IPS-11a (cell line): ENCODE data around the gene DND1.
"Not testable (repeated sequence)": the region's sequence is repeated elsewhere in the genome, so short reads cannot be mapped to it uniquely, and the experiment has no call there.

Source experiments
- H3K4me3 ChIP-seq: one replicate; pipeline ENCODE4 v1.5.1; 2013; ENCODE audit warnings: low read depth, low read length, control low read depth

The DND1 gene

GRCh38 chr5:140672455-140673186 lies 755 bp downstream of the DND1 start:
- peak overlapping the region; percentile 14 for H3K4me3 ChIP-seq

- no peak overlapping the region for H3K4me3 ChIP-seq
Observed at GRCh38 chr5:140671472-140672125, 1.8 kb downstream of the DND1 start.

DNA sequence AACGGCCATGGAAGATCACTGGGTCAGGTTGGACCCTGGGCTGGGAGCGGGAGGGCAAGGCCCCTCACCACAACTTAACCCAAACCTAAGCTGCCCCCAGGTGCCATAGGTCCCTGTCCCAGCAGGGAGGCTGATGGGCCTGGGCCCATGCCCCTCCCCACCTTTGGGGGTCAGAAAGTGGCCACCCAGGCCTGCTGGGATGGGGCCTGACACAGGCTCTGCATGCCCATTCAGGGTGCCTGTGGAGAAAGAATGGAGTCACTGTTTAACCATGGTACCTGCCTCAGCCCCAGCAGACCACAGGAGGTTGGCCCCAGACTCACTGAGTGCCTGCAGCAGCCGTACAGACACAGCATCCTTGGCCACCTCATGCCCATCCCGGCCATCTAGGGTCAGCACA lies 2.3 kb downstream of the DND1 start:
- H3K4me3 ChIP-seq = not testable (repeated sequence)

- peak within 1 kb of the TSS; percentile 92 for H3K4me3 ChIP-seq
Observed at GRCh38 chr5:140664359-140665119, 8.8 kb downstream of the DND1 start, which contains the start of gene WDR55. Gene WDR55 (plus strand): TSS chr5:140664904. CDS start chr5:140664913, 9 bp downstream.

GRCh38 chr5:140664030-140664358 lies 9.4 kb downstream of the DND1 start:
- peak overlapping the region; percentile 92 for H3K4me3 ChIP-seq

DNA sequence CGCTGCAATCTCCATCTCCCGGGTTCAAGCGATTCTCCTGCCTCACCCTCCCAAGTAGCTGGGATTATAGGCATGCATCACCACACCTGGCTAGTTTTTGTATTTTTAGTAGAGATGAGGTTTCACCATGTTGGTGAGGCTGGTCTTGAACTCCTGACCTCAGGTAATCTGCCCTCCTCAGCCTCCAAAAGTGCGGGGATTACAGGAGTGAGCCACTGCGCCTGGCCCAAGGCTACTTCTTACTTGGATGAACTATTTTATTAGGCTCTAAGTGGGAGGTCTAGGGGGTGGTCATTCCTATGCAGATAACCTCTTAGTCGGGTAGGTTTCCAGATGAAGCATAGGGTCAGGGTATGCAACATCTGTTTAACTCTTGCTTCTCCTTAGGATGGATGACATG lies 13.0 kb downstream of the DND1 start:
- not testable (repeated sequence) for H3K4me3 ChIP-seq

DNA sequence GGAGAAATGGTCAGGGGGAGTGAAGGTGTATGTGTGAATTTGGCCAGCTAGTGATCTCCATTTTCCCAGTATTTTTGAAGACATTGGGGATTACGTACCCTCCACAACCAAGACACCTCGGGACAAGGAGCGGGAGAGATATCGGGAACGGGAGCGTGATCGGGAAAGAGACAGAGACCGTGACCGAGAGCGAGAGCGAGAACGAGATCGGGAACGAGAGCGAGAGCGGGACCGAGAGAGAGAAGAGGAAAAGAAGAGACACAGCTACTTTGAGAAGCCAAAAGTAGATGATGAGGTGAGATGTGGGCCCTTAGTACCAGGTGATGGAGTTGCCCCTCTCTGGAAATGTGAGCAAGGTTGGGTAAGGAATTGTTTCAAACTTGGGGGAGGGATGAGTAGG lies 14.5 kb downstream of the DND1 start:
- no peak overlapping the region for H3K4me3 ChIP-seq

- peak overlapping the region; percentile 74 for H3K4me3 ChIP-seq
Observed at GRCh38 chr5:140647042-140647419, 26.3 kb downstream of the DND1 start.

GRCh38 chr5:140642718-140643117 lies 30.7 kb downstream of the DND1 start:
- no peak overlapping the region for H3K4me3 ChIP-seq

GRCh38 chr5:140641716-140642115 lies 31.7 kb downstream of the DND1 start:
- H3K4me3 ChIP-seq = no peak overlapping the region

GRCh38 chr5:140639148-140639981 lies 34.0 kb downstream of the DND1 start, which contains the start of gene TMCO6:
Gene TMCO6 (plus strand): TSS chr5:140639451. CDS start chr5:140639528, 77 bp downstream.
- H3K4me3 ChIP-seq = peak within 1 kb of the TSS; percentile 81

GRCh38 chr5:140638898-140639147 lies 34.6 kb downstream of the DND1 start:
- H3K4me3 ChIP-seq = not testable (repeated sequence)

DNA sequence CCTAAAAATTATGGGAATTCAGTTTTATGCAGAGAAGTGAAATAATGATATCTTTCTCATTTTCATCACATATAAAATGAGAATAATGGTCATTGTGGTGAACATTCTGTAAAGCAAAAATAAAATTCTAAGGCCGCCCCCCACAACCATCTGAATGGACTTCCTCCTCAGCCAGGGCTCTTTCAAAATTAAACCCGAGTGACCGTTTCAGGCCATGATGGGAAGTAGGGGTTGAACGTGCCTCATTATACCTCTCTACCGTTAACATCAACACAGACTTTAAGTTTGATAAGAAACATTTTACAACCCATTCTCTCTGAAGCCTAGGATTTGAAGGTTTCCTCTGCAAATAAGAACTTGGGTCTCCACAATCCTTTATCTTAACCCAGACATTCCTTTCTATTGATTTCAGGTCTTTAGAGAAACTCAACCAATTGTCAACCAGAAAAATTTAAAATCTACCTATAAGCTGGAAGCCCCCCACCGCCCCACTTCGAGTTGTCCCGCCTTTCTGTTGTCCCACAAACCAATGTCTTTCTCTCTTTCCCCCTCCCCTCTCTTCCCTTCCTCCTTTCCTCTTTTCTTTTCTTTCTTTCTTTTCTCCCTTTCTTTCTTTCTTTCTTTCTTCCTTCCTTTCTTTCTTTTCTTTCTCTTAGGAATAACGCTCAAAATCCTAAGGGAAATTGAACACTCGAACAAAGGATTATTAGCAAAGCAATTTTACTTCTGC lies 35.8 kb downstream of the DND1 start:
- H3K4me3 ChIP-seq = no peak overlapping the region

DNA sequence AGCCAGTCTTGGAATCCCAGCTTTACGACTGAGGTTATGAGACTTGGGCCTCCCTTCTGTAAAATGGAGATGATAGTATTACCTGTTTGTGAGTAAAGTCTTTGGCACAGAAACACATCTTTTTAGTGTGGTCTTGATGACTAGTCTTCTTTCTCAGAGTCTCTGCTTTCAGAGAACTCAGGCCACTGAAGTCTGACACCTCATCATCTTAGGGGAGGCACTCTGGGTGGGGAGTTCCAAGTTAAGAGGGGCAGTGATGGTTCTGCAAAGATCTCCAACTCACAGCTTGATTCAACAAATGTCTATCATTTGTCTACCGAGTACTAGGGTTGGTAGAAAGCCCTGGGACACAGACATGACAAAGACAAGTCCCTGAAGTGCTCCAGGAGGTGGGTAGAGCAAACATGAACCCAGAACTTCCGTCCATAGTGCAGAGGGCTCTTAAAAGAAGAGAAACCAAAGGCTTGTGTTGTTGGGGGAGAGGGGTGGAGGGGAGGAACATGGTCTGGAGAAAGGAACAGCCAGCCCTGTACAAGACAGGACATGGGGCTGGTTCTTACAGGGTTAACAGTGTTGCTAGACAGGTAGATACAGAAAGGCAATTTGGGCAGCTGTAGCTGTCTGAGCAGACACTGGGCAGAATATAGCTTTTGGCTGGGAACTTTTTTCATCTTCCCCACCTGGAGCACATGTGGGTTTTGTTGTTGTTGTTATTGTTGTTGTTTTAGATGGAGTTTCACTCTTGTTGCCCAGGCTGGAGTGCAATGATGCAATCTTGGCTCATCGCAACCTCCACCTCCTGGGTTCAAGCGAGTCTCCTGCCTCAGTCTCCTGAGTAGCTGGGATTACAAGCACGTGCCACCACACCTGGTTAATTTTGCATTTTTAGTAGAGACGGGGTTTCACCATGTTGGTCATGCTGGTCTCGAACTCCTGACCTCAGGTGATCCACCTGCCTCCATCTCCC lies 37.8 kb downstream of the DND1 start:
- no peak overlapping the region for H3K4me3 ChIP-seq

GRCh38 chr5:140634103-140634502 lies 39.3 kb downstream of the DND1 start:
- no peak overlapping the region for H3K4me3 ChIP-seq

- H3K4me3 ChIP-seq = no peak overlapping the region
Observed at GRCh38 chr5:140633501-140633900, 39.9 kb downstream of the DND1 start.

GRCh38 chr5:140633021-140633471 lies 40.3 kb downstream of the DND1 start, which contains the start of gene CD14:
Gene CD14 (minus strand): TSS chr5:140633175. CDS start chr5:140633071, 104 bp downstream.
- H3K4me3 ChIP-seq = no peak within 1 kb of the TSS

GRCh38 chr5:140632366-140633020 lies 40.9 kb downstream of the DND1 start:
- H3K4me3 ChIP-seq = no peak overlapping the region
